A204.1 (cell line): ENCODE results near the gene SRRM1.
"Not testable (repeated sequence)": the region's sequence is repeated elsewhere in the genome, so short reads cannot be mapped to it uniquely, and the experiment has no call there.

Source experiments
- FAIRE-seq: peaks from 2 replicates; lab custom pipeline; 2012; peaks lifted over from hg19 to GRCh38; lab: Jason Lieb, UNC

Gene SRRM1

DNA sequence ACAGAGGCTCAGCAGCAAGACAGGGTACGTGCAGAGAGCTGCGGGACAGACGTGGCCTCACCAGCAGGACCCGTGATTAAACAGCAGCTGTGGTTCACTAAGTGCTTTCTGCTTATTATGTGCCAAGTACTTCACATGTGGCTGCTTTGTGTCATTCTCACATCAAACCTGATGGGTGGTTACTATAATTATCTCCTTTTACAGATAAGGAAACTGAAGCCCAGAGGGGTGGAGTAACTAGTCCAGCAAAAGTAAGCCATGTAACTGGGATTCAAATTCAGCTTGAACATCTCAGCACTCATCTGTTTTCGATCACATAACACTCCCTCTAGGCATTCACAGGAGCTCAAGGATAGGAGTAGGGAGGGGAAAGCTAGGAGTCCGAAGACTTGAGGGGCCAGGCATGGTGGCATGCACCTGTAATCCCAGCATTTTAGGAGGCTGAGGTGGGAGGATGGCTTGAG is 51.3 kb downstream of the SRRM1 start:
- no peak for FAIRE-seq

DNA sequence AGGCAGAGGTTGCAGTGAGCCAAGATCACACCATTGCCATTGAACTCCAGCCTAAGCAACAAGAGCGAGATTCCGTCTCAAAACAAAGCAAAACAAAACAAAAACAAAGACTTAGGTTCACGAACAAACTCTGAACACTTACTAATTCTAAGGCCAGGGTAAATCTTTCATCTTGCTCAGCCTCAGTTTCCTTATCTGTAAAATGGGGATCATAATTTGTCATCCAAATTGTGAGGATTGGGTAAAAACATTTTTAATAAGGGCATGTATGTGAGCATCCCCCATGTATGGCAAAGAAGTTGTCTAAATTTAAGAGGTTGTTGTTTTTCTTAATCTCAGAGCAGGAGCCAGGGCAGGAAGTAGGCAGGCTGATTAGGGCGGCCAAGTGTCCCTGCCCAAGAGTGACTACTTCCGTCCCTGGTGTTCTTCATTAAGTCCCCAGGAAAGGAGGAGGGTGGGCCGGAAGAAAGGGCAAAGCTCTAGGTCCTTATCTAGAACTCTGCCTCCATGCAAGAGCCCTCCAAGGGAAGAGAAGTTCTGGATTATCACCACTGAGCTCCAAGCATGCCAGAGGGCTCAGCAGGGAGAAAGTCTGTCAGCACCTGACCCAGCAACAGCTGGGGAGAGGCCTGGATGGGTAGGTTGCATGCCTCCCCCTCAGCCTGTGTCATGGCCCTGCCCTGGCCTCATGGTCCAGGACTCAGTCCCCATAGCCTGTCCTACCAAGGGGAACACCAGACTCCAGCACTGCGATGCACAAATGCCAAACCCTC is 52.3 kb downstream of the SRRM1 start:
- FAIRE-seq = no peak

DNA sequence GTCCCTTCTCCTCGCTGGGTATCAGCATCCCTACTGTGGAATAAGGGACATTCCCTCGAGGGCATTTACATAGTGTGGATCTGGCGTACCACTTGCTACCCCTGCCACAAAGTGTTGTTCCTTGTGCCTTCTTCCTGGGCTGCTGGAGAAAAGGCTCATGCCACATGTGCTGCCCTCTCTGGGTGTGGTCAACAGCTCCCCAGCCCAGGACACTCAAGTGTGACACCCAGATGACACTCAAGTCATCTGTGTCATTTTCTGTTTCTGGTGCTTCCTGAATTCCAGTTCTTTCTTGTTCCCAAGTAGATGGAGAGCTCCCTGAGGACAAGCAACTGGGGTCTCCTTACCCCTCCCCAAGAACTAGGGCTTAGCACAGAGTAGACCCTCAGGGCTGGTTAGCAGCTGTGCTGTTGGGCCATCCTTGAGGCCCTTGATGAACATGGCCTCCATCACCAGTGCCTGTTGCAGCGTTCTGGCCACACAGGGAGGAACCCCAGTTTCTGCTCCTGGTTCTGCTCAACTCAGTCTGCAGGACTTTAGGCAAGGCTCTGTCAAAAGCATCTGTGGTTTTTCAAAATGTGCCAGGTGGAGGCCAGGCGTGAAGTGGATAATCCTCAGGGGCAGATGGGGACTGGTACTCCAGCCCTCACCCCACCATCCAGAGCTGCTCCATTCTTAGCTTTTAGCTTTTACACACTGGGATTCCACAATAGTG is 53.1 kb downstream of the SRRM1 start:
- no peak for FAIRE-seq

DNA sequence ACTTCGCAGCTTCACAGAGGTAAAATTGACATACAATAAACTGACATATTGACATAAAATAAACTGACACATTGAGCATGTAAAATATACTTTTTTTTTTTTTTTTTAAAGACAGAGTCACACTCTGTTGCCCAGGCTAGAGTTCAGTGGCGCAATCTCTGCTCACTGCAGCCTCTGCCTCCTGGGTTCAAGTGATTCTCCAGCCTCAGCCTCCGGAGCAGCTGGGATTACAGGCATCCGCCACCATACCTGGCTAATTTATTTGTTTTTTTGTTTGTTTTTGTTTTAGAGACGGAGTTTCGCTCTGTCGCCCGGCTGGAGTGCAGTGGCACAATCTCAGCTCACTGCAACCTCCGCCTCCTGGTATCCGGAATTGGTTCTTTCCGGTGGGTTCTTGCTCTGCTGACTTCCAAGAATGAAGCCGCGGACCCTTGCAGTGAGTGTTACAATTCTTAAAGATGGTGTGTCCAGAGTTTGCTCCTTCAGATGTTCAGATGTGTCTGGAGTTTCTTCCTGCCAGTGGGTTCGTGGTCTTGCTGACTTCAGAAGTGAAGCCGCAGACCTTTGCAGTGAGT is 53.7 kb downstream of the SRRM1 start:
- no peak for FAIRE-seq

DNA sequence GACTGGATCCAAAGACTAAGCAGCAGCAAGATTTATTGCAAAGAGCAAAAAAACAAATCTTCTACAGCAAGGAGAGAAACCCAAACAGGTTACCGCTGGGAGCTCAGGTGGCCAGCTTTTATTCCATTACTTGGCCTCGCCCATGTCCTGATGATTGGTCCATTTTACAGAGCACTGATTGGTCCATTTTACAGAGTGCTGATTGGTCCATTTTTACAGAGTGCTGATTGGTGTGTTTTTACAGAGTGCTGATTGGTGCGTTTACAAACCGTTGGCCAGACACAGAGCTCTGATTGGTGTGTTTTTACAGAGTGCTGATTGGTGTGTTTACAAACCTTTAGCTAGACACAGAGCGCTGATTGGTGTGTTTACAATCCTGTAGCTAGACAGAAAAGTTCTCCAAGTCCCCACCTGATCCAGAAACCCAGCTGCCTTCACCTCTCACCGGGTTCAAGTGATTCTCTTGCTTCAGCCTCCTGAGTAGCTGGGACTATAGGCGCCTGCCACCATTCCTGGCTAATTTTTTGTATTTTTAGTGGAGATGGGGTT is 54.4 kb downstream of the SRRM1 start:
- not testable (repeated sequence) for FAIRE-seq

DNA sequence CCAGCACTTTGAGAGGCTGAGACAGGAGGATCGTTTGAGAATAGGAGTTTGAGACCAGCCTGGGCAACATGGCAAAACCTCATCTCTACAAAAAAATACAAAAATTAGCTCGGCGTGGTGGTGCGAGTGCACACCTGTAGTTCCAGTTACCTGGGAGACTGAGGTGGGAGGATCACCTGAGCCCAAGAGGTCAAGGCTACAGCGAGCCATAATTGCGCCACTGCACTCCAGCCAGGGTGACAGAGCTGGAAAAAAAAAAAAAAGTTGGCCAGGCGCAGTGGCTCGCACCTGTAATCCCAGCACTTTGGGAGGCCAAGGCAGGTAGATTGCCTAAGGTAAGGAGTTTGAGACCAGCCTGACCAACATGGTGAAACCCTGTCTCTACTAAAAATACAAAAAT is 55.2 kb downstream of the SRRM1 start:
- FAIRE-seq = not testable (repeated sequence)

DNA sequence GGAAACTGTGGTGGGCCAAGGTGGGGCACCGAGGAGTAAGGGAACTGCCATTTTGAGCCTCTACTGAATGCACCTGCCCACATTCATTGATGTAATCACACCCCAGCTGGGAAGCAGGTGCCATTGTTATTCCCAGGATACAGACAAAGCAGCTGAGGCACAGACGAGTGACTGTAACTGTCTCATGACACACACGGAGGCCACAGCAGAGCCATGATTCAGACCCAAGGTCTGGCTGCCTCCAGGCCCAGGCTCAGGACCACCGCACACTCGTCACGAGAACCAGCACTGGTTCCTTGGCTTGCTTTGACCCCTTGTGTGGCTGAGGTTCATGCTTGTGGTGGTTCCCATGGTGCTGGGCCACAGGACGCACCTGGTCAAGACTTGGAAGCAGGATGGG is 56.5 kb downstream of the SRRM1 start:
- no peak for FAIRE-seq

DNA sequence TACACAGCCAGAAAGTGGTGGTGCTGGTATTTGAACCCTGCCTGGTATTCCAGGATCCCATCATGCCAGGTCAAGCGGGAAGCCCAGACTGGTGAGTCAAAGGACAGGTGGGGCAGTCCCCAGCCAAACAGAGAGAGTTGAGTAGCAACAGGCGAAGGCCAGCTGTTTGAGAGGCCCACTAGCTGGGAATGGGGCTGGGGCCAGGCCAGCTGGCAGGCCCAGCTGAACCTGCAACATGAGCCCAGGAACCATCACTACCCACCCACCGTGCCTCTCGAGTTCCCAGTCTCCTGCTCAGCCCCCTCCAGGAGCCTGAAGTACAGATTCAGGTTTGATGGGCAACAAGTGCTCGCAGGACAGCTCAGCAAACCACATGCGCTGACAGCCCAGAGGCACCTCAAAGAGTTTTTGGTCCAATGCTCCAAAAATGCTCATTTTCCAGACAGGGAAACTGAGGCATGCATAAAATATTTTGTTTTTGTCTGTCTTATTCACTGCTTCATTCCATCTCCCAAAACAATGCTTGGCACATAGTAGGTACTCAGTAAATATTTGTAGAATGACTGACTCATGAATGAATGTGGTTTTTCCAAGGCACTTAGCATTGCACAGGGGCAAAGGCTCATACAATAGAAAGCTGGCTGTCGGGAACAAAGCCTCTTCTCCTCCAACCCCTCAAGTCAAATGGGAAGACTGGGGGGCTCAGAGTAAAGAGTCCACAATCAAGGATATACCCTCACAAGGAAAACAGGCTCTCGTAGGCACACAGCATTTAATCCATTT is 59.6 kb downstream of the SRRM1 start:
- no peak for FAIRE-seq

DNA sequence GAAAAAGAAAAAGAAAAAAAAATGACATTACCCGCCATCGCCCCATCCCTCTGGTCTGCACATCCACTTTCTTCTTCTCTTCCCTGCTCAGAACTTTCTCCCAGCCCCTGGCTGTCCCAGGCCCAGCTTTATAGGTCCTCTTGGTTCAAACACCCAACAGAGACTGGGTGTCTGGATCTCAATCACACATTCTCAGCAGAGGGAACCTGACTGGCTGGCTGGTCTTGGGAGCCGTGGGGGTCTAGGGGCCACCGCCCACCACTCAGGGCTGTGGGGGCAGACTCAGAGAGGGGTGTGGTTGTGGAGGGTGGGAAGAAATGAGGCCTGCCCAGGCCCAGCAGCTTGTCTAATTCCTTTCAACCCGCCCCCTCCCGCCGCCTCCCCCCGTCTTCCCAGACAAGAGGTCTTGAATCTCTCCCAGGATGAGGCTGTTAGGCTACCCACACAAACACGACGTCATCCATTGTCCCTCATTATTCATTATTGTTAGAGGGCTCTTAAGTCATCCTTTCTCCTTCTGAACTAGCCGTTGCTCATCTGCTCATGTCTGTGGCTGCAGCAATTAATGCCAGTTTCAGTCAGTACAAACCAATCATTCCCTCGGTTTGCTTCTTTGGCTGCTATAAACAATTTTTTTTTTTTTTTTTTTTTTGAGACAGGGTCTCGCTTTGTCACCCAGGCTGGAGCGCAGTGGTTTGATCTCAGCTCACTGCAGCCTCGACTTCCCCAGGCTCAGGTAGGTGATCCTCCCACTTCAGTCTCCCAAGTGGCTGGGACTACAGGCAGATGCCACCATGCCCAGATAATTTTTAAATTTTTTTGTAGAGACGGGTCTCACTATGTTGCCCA is 61.5 kb downstream of the SRRM1 start:
- no peak for FAIRE-seq

DNA sequence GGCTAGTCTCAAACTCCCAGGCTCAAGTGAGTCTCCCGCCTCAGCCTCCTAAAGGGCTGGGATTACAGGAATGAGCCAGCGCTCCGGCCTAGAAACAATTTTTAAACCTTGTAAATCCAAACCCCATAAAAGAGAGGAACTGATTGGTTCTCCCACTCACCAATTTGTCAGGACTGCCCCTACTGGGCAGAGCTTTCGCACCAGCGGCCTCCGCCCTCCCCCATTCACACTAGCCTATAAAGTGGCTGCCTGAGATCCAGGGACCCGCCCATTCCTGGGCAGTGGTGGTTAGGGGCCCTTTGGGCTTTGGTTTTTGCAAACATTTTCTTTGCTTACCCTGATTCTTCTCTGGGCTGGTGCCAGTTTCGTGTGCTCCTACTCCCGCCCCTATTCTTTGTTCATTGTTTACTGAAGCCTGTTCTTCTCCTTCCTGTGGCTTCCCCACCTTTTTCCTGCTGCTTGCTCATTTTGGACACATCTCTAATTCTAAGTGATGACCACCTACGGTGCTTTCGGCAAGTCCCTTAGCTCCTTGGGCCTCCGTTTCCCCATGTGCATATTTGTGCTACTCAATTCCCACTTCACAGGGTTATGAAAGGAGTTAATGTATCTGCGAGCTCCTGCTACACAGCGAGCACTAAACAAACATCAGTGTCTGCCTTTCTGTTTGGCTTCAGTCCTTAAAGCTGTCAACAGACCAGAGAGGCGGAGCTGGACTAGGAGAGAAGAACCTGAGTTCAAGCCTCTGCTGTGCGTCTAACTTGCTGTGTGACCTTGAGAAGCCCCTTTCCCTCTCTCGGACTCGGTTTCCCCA is 62.4 kb downstream of the SRRM1 start:
- FAIRE-seq = no peak

DNA sequence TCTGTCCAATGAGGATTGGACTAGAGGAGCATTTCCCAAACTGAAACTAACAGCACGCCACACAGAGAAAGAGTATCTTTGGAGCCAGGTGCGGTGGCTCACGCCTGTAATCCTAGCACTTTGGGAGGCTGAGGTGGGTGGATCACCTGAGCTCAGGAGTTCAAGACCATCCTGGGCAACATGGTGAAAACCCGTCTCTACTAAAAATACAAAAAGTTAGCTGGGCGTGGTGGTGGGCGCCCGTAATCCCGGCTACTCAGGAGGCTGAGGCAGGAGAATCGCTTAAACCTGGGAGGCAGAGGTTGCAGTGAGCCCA is 62.9 kb downstream of the SRRM1 start:
- not testable (repeated sequence) for FAIRE-seq

DNA sequence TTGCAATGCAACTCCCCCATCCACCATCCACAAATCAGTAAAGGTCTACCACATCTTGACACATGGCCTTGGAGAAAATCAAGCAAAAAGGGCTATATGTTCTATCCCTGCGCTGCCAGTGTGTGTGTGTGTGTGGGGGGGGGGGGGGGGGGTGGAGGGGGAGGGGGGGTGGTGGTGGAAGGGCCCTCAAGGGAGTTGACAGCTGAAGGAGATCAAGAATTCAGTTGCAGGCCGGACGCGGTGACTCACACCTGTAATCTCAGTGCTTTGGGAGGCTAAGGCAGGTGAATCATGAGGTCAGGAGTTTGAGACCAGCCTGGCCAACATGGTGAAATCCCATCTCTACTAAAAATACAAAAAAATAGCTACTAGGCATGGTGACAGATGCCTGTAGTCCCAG is 64.6 kb downstream of the SRRM1 start:
- FAIRE-seq = no peak

DNA sequence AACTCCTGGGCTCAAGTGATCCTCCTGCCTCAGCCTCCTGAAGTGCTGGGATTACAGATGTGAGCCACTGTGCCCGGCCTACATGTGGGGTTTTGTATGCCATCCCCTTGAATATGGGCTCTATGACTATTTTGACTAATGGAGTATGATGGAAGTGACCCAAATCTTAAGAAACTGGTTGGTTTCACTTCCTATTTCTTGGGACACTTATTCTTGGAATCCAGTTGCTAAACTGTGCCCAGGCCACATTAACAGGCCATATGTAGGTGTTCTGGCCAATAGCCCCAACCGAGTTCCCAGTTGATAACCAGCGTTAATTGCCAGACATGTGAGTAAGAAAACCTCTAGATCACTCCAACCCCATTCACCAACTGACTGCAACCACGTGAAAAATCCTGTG is 65.8 kb downstream of the SRRM1 start:
- no peak for FAIRE-seq

DNA sequence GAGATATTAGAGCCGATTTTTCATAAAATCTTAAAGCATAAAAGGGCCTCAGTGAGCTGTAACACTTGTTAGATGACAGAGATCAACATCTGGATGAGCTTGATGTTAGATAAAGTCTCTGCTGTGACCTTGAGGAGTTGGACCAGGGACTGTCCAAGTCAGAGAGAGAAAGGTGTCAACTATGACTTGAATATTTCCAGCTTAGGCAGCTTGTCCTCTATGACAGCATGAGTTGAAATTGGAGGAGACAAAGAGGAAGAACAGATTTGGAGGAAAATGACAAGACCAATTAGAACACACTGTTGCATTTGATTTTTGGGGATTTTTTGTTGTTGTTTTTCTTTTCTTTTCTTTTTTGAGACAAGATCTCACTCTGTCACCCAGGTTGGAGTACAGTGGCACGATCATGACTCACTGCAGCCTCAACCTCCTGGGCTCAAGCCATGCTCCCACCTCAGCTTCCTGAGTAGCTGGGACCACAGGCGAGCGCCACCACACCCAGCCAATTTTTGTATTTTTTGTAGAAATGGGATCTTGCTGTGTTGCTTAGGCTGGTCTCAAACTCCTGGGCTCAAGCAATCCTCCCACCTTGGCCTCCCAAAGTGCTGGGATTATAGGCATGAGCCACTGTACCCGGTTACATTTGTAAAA is 66.8 kb downstream of the SRRM1 start:
- no peak for FAIRE-seq

DNA sequence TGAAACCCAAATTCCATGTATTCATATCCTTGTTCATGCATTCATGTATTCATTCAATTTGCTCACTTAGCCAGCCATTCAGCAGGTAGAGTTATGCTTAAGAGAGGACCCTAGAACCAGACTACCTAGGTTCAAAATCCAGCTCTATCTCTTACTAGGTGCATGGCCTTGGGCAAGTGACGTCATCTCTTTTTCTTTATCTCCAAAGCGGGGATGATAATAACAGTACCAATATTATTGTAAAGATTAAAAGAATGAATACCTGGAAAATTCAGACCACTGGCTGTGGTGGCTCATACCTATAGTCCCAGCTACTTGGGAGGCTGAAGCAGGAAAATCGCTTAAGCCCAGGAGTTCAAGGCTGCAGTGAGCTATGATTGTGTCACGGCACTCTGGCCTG is 68.2 kb downstream of the SRRM1 start:
- no peak for FAIRE-seq

DNA sequence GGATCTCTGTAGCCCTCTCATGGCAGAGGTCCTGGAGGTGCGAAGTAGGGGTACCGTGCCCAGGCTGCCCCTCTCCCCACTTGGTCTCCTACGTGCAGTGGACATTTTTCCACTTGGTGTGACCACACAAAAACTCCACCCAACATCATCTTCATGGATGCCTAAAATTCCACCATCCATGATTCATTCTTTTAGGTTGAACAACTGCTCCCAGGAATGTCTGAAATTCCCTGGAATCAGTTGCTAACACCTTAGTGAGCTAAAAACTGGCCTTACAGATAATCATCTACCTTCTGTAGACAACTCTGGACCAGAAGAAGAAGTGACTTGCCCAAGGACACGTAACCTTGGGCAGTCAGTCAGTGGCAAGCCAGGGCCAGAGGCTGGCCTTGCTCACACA is 70.1 kb downstream of the SRRM1 start:
- FAIRE-seq = no peak

DNA sequence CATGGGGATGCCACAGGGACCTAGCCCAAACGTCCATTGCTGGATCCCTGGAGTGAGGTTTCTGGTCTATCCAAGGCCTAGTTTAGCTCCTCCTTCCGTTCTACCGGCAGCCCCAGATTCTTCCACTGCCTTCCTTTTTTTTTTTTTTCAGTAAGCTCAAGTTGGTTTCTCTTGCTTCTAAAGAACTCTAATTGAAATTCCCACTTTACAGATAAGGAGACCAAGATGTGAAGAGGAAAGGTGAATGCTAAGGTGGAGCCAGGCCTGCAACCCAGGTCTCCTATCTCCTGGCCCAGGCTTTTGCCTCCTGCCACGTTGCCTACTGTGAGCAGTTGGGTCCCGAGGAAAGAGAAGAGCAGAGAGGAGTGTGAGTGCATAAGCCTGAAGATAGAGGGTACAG is 70.6 kb downstream of the SRRM1 start:
- FAIRE-seq = no peak

DNA sequence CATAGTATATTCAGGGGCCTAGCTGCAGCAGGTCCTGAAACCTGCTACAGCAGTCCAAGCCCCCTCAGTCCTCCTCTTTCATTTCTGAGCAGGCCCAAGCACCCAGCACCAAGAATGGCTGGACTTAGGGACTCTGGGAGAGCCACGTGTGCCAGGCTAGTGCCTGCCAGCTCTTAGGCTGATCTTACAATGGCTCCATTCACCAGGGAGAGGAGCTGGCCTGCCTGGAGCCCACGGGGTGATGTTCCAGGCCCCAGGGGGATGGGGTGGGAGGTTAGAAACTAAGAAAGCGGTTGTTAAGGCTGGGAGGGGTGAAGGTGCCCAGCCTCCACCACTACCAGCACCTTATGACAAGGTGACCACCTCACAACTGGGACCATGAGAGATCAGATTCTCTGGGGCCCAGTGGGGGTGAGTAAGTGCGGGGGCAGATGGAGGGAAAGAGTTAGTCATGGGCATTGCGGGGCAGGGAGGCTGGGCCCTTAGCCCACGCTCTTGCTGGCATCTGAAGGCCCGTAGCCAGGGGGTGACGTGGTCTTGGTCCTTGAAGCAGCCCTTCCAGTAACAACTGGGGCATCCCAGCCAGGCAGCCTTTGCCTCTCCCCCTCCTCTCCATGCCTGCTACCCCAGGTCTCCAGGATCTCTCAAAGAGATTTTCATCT is 71.9 kb downstream of the SRRM1 start:
- FAIRE-seq = no peak

DNA sequence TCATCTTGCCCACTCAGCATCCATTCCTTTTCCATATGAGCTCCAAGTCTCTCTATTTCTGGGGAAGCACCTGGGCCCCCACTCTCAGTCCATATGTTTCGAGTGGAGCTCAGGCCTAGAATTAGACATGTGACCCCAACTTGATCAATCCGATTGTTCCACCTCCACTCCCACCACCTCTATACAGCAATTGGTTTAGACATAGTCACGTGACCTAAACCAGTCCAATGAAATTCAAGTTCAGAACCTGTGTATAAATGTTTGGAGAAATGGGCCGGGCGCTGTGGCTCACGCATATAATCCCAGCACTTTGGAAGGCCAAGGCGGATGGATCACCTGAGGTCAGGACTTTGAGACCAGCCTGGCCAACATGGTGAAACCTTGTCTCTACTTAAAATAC is 72.6 kb downstream of the SRRM1 start:
- FAIRE-seq = no peak
